ENCODE data around the gene SECISBP2L. TPM values are rescaled to one million over a fixed set of nuclear protein-coding genes. Genes with fewer than 3 reads are reported as not detected.

The SECISBP2L gene, protein sequence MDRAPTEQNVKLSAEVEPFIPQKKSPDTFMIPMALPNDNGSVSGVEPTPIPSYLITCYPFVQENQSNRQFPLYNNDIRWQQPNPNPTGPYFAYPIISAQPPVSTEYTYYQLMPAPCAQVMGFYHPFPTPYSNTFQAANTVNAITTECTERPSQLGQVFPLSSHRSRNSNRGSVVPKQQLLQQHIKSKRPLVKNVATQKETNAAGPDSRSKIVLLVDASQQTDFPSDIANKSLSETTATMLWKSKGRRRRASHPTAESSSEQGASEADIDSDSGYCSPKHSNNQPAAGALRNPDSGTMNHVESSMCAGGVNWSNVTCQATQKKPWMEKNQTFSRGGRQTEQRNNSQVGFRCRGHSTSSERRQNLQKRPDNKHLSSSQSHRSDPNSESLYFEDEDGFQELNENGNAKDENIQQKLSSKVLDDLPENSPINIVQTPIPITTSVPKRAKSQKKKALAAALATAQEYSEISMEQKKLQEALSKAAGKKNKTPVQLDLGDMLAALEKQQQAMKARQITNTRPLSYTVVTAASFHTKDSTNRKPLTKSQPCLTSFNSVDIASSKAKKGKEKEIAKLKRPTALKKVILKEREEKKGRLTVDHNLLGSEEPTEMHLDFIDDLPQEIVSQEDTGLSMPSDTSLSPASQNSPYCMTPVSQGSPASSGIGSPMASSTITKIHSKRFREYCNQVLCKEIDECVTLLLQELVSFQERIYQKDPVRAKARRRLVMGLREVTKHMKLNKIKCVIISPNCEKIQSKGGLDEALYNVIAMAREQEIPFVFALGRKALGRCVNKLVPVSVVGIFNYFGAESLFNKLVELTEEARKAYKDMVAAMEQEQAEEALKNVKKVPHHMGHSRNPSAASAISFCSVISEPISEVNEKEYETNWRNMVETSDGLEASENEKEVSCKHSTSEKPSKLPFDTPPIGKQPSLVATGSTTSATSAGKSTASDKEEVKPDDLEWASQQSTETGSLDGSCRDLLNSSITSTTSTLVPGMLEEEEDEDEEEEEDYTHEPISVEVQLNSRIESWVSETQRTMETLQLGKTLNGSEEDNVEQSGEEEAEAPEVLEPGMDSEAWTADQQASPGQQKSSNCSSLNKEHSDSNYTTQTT
- total RNA-seq (2014; rRNA removed; shearing (Covaris generic)): 19.7 and 28.5 TPM in 2 replicates

DNA sequence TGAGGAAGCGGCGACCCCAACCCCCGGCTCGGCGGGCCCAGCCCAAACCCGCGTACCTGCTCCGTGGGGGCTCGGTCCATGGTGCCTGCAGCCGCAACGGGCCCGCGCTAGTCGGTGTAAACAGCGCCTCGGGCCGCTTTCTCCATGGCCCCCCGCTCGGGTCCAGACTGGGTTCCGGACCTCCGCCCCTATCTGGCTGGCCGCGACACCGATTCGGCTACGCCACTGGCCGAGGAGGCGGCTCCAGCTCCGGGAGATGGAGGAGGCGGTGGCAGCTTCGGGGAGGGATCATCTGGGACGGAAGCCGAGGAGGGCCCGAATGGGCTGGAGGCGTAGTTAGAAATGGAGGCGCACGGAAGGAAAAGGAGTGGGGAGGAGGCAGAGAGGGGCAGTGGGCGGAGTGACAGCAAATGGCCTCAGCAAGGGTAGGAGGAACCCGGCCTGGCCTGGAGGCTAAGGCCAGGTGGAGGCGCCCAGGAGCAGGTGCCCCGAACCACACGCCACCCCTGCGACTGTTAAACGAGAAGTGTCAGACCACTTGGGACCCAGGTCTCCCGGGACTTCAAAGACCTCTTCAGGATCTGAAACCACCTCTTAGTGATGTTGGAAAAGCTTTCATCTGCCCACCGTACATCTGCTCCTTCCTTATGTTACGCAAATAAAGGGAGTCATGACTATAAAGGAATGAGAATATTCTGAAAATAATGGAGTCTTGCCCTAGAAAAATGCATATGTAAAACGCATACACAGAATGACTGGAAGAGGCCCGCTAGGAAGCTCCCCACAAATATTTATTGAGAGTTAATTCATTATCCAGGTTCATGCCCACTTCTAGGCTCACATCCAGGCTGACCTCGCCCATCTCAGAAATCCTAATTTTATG is at the start of gene SECISBP2L:
SECISBP2L (minus strand) TSS at position 227 of the 883 bp plus-strand sequence; CDS start at position 80, 147 bp downstream.
- Histone ChIP-seq H3K4me1 (replicated peaks) (peaks cover 11% of the 10 kb centered on the region), H3K36me3 (no peaks in the 10 kb centered on the region), H3K27ac (peak within 1 kb of the TSS; percentile 15; the same call in 1 of the 2 replicates), H3K27me3 (replicated peaks) (no peaks in the 10 kb centered on the region), H3K4me3 (peak within 1 kb of the TSS; percentile 92), H3K9me3 (replicated peaks) (no peaks in the 10 kb centered on the region)
- DNase-seq (ENCODE audit: low read depth in 1 of 2, low spot score in 2 of 2): peak; percentile 87 to 94

DNA sequence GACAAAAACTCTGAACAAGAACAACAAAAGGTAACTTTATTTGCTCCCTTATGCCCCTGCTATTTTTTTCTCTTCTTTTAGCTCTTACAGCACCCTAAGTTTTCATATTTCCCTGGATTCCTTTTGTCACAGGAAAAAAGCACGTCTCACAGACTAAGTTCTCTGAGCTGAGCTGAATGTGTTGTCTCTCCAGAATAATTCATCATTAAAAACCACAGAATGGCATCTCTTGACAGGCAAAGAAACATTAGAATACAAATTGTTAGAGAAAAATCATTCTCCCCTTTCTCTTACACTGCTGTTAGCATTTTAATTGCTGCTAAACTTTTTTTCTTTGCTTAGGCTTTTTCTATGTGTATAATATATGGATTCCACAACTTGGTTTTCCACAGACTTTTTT is 48.7 kb upstream of the SECISBP2L start:
- Histone ChIP-seq H3K4me1 (replicated peaks) (no peaks in the 10 kb centered on the region), H3K4me3 (no peak overlapping the region), H3K9me3 (replicated peaks) (no peaks in the 10 kb centered on the region), H3K27me3 (replicated peaks) (no peaks in the 10 kb centered on the region), H3K36me3 (0 out of 2 replicates have a peak, but pooled peaks cover 3% of the 10 kb centered on the region), H3K27ac (no peak overlapping the region)
- DNase-seq (ENCODE audit: low read depth in 1 of 2, low spot score in 2 of 2): no peak

DNA sequence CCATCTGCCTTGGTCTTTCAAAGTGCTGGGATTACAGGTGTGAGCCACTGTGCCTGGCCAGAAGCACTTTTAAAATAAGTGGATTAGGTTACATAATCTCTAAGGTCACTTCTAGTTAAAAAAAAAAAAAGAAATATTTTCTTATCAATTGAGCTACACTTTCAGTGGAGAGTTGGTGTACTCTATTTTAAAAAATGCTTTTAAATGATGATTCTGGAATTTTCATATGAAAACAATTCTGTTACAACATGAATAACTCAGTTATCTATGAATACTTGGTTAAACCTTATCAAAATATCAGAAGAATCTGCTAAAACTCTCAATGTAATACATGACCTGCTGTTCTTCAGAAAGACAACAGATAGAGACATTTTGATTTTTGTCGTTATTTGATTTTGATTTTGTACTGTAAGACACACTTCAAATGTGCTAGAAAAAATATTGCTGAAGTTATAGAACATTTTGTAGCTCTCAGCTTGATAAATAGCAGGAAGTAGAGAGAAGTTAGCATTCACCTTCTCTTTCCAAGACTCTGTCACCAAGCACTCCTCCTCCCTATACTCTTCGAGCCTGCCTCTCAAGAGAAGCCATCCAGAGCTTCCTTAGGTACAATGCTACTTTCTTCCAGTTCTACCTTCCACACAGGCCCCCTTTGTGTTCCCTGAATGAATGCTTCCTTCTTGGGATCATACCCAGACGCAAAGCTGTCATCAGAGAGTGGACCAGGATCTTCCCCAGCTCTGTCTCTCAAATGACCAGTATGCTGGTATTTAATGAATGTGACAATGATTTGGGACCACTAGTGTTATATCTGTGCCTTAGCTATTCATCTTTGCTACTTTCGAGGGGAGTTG is 47.2 kb upstream of the SECISBP2L start:
- Histone ChIP-seq H3K9me3 (replicated peaks) (no peaks in the 10 kb centered on the region), H3K4me1 (replicated peaks) (no peaks in the 10 kb centered on the region), H3K27me3 (replicated peaks) (no peaks in the 10 kb centered on the region), H3K4me3 (no peak overlapping the region), H3K27ac (no peak overlapping the region), H3K36me3 (0 out of 2 replicates have a peak, but pooled peaks cover 3% of the 10 kb centered on the region)
- DNase-seq (ENCODE audit: low read depth in 1 of 2, low spot score in 2 of 2): no peak

DNA sequence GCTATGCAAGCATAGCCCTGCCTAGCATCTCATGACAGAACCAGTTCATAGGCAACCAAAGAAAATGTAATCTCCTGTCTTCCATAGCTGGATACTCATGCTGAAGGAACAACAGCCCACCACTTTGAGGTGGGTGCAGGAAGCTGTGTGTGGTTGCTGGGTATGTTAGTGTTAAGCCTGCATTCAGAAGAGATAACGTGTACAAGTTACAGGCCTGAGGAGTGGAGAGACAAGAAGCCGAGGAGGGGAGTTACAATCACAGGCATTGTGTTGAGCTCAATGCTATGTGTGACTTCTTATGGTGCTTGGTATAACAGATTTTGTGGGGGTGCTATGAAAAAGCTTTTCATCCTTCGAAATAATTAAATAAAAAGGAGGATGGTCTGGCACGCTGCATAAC is 42.8 kb upstream of the SECISBP2L start:
- H3K27ac ChIP-seq: no peak overlapping the region
- H3K27me3 ChIP-seq (replicated peaks): no peaks in the 10 kb centered on the region
- no peaks in the 10 kb centered on the region for H3K4me1 ChIP-seq (replicated peaks)
- no peaks in the 10 kb centered on the region for H3K36me3 ChIP-seq
- DNase-seq (ENCODE audit: low read depth in 1 of 2, low spot score in 2 of 2): no peak
- H3K4me3 ChIP-seq: no peak overlapping the region
- no peaks in the 10 kb centered on the region for H3K9me3 ChIP-seq (replicated peaks)

DNA sequence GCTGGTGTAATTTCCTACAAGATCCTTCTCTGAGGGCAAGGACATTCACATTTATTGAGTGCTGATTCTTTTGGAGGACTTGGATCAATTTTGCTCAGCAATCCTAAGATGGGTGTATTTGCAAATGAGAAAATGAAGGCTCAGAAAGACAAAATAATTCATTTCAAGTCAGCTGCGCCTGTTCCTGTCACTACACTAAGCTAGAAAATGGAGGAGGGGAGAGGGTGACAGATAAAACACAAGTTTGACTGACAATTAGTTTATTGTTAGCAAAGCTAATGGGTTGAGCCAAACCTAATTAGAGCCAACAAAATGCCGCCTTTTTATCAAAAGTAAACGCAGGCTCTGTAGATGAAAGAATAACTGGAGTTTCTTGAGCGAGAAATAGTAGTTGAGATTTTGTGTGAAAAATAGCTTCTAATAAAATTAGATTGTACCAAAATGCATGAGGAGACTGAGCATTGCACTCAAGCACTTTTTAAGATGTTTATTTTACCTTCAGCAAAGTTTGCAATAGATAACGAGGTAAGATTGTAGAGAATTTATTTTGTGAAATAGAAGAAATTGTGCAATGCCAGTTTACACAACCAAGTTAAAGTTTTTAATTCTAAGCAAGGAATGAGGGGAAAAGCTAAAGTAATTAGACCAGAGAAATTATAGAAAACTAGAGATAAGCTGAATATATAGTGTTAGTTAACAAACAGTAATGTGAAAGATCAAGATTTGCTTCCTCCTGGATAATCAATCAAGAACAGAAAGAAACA is 39.6 kb upstream of the SECISBP2L start:
- no peaks in the 10 kb centered on the region for H3K9me3 ChIP-seq (replicated peaks)
- no peaks in the 10 kb centered on the region for H3K4me1 ChIP-seq (replicated peaks)
- H3K27ac ChIP-seq: no peak overlapping the region
- no peak for DNase-seq (ENCODE audit: low read depth in 1 of 2, low spot score in 2 of 2)
- H3K36me3 ChIP-seq: no peaks in the 10 kb centered on the region
- H3K4me3 ChIP-seq: no peak overlapping the region
- H3K27me3 ChIP-seq (replicated peaks): no peaks in the 10 kb centered on the region

DNA sequence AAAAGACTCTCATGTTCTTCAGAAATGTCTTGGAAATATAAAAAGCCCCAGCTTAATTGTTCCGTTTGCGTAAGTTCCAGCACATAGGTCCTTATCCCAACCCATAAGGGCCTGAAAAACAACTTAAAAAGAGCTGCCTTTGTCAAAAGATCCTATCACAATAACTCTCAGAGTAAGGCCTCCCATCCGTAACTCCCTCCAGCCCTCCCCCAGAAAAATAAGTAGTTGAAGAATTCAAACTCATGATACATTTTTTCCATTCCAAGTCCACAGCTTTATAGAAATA is 38.0 kb upstream of the SECISBP2L start:
- Histone ChIP-seq H3K4me3 (no peak overlapping the region), H3K9me3 (replicated peaks) (no peaks in the 10 kb centered on the region), H3K27ac (no peak overlapping the region), H3K36me3 (no peaks in the 10 kb centered on the region), H3K4me1 (replicated peaks) (no peaks in the 10 kb centered on the region), H3K27me3 (replicated peaks) (no peaks in the 10 kb centered on the region)
- DNase-seq (ENCODE audit: low read depth in 1 of 2, low spot score in 2 of 2): no peak

DNA sequence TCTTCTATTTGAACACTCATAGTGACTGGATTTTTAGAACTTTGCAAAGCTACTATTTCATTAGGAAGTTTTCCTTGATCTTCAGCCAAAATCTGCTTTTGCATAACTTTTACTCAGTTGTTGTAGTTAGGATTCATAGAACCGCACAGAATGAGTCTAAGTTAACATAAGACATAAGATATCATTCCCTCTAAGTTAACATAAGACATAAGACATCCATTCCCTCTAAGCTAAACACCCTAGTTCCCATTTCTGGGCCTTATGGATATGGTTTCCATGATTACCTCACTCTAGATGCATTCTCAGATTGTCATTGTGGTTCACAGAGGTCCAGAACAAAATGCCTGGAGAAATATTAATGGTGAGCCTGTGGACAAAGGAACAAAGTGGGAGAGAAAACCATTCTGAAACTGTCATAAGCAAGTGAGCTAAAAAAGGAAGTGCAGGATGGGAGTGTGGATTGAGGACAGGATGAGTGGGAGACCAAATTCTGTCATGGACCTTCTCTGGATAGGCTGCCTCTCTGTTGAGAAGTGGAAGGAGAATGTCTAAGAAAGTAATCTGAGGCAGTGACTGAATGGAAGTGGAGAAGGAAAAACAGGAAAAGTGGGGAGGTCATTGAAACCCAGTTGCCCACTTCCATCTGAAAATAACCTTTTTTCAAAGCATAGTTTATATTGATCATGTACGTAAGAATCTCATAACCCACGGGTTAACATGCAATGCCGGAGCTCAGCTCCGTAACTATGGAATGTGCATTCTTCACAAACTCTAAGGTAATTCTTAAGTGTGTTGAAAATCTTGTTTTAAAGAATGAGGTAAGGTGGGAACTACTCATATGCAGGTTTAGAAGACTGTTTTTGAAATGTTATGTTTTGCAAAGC is 37.4 kb upstream of the SECISBP2L start:
- DNase-seq (ENCODE audit: low read depth in 1 of 2, low spot score in 2 of 2): no peak
- Histone ChIP-seq H3K4me1 (replicated peaks) (no peaks in the 10 kb centered on the region), H3K9me3 (replicated peaks) (no peaks in the 10 kb centered on the region), H3K27me3 (replicated peaks) (no peaks in the 10 kb centered on the region), H3K36me3 (no peaks in the 10 kb centered on the region), H3K4me3 (no peak overlapping the region), H3K27ac (no peak overlapping the region)

DNA sequence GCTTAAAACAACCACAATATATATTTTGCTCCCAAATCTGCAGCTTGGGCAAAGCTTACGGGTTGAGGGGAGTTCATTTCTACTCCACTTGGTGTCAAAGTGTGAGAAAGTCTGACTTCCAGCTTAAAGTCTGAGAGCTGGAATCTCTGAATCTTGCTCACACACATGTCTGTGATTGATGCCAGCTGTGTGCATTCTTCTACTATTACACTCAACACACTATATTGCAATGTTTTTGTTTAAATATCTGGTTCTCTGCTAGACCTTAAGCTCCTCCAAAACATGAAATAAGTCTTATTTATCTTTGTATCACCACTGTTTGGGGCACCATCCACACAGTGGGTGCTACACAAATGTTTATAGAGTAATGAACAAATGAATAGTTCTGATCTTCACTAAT is 36.7 kb upstream of the SECISBP2L start:
- DNase-seq (ENCODE audit: low read depth in 1 of 2, low spot score in 2 of 2): no peak
- H3K4me3 ChIP-seq: no peak overlapping the region
- no peaks in the 10 kb centered on the region for H3K27me3 ChIP-seq (replicated peaks)
- no peaks in the 10 kb centered on the region for H3K36me3 ChIP-seq
- H3K9me3 ChIP-seq (replicated peaks): no peaks in the 10 kb centered on the region
- H3K4me1 ChIP-seq (replicated peaks): no peaks in the 10 kb centered on the region
- H3K27ac ChIP-seq: no peak overlapping the region

DNA sequence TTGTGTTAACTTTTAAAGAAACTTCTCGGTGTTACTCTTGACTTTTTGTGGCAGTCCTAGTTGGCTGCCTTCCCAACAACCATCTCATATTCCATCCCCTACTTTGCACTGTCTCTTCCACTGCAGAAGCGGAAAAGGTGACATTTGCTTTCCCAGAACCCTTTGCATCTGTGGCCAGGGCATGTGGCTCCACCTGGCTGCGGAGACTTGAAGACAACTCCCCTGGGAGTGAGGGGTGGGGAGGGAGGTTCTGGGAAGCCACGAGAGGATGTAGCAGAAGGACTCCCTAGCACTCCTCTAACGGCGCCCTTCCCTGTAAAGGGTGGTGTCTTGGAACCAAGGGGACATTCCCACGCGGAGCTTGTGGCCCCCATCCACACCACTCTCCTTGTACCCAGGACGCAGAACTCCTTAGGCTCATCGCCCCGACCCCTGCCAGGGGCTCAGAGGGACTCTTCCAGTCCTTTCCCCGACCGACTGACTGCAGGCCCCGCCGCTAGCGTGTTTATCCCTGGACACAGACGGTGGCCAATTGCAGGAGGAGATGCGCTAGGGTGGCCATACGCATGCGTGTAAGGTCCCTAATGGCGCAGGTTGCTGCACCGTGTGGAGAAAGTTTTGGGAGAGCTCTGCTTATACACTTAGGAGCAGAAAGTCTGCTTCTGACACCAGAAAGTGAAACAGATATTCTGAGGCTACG is 33.2 kb upstream of the SECISBP2L start:
- no peak overlapping the region for H3K4me3 ChIP-seq
- no peaks in the 10 kb centered on the region for H3K27me3 ChIP-seq (replicated peaks)
- no peak for DNase-seq (ENCODE audit: low read depth in 1 of 2, low spot score in 2 of 2)
- no peaks in the 10 kb centered on the region for H3K9me3 ChIP-seq (replicated peaks)
- H3K36me3 ChIP-seq: no peaks in the 10 kb centered on the region
- H3K4me1 ChIP-seq (replicated peaks): no peaks in the 10 kb centered on the region
- no peak overlapping the region for H3K27ac ChIP-seq

DNA sequence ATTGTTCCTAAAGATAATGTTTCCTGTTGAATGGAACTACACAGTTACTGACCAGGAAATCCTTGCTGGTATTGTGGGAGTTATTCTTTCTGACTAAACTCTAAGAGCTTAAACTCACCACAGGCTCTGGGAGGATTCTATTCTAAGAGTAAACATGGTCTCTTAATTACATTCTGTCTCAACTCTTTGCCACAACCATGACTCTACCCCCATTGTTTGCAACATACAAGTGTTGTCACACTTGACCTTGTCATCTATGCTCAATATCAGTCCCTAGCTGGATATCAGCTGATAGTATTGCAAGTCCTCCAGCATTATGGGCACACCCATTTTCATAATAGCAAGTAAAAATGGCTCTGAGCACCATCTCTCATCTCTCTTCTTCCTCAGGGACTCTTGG is 29.6 kb upstream of the SECISBP2L start:
- H3K27me3 ChIP-seq (replicated peaks): no peaks in the 10 kb centered on the region
- no peaks in the 10 kb centered on the region for H3K9me3 ChIP-seq (replicated peaks)
- no peak overlapping the region for H3K4me3 ChIP-seq
- H3K27ac ChIP-seq: no peak overlapping the region
- DNase-seq (ENCODE audit: low read depth in 1 of 2, low spot score in 2 of 2): no peak
- H3K4me1 ChIP-seq (replicated peaks): no peaks in the 10 kb centered on the region
- H3K36me3 ChIP-seq: no peaks in the 10 kb centered on the region

All from SJSA1 (cell line).